ENCODE data around the gene METTL23. TPM values are rescaled to one million over a fixed set of nuclear protein-coding genes. Genes with fewer than 3 reads are reported as not detected.

METTL23 gene
- total and polyA plus RNA-seq, 12 donors = 24.6 to 91.5 (median 42.0) TPM

GRCh38 chr17:76736349-76737081, 9.9 kb downstream of the METTL23 start:
- peak; percentile 79 to 88 (median 84) for DNase-seq
- 0% methylated on average over 5 to 117 of the region's 117 CpGs for WGBS, 4 donors
- H3K27me3 ChIP-seq = no peaks in the 10 kb centered on the region
- peak overlapping the region; percentile 83 to 98 (median 92) for H3K4me3 ChIP-seq
- peak overlapping the region; percentile 96 to 100 (median 99) for H3K27ac ChIP-seq
- intact Hi-C loops (cut with DNase I) = no loop called here
- peaks cover 32 to 71% of the 10 kb centered on the region in 2 donors for H3K4me1 ChIP-seq (replicated peaks in 1 of 2)
- H3K9me3 ChIP-seq (replicated peaks in 1 of 3) = no peaks in the 10 kb centered on the region
- TF ChIP-seq POLR2A (IDR thresholded peaks at IDR 0.05) (peak; percentile 9 to 68), CTCF (IDR thresholded peaks at IDR 0.05) (peak in 3 of 6 experiments; percentile 14 to 32 (median 31))
- H3K36me3 ChIP-seq (replicated peaks in 1 of 2) = peaks cover 0 to 44% of the 10 kb centered on the region in 2 donors

- DNase-seq = peak; percentile 98 to 99 (median 98)
- 0 to 1% (median 0%) methylated on average over 3 to 60 of the region's 60 CpGs for WGBS, 4 donors
- peaks cover 32 to 66% of the 10 kb centered on the region in 2 donors for H3K4me1 ChIP-seq (replicated peaks in 1 of 2)
- no peaks in the 10 kb centered on the region for H3K27me3 ChIP-seq
- intact Hi-C loops (cut with DNase I) = no loop called here
- H3K9me3 ChIP-seq (replicated peaks in 1 of 3) = no peaks in the 10 kb centered on the region
- H3K4me3 ChIP-seq = peak within 1 kb of the TSS; percentile 83 to 98 (median 92)
- TF ChIP-seq POLR2A (IDR thresholded peaks at IDR 0.05) (peak; percentile 99 to 100), CTCF (IDR thresholded peaks at IDR 0.05) (peak in 1 of 6 experiments; percentile 6)
- H3K36me3 ChIP-seq (replicated peaks in 1 of 2) = peaks cover 0 to 44% of the 10 kb centered on the region in 2 donors
- peak within 1 kb of the TSS; percentile 96 to 100 (median 99) for H3K27ac ChIP-seq
Measured at GRCh38 chr17:76737082-76737675, 10.5 kb downstream of the METTL23 start, which contains the start of gene SRSF2. TSS of gene SRSF2 (minus strand) at chr17:76737331. CDS start at chr17:76737160, 171 bp downstream.

GRCh38 chr17:76737676-76738467, 11.2 kb downstream of the METTL23 start, which contains the start of gene MFSD11:
TSS of gene MFSD11 (plus strand) at chr17:76738119. CDS start at chr17:76738353, 234 bp downstream.
- Histone ChIP-seq H3K9me3 (replicated peaks in 1 of 3) (no peaks in the 10 kb centered on the region), H3K27me3 (no peaks in the 10 kb centered on the region), H3K36me3 (replicated peaks in 1 of 2) (peaks cover 0 to 44% of the 10 kb centered on the region in 2 donors), H3K27ac (peak within 1 kb of the TSS; percentile 96 to 100 (median 99)), H3K4me1 (replicated peaks in 1 of 2) (peaks cover 32 to 65% of the 10 kb centered on the region in 2 donors), H3K4me3 (peak within 1 kb of the TSS; percentile 83 to 98 (median 92))
- intact Hi-C loops (cut with DNase I) = no loop called here
- WGBS, 4 donors = 0 to 1% (median 0%) methylated on average over 25 to 57 of the region's 57 CpGs
- TF ChIP-seq POLR2A (IDR thresholded peaks at IDR 0.05) = peak; percentile 33 to 65
- no peak for TF ChIP-seq CTCF (IDR thresholded peaks at IDR 0.05)
- DNase-seq = peak; percentile 91 to 94 (median 92)

Data from adrenal gland (tissue), 12 donors.